HEK293 (cell line): Measurements from ENCODE around the gene USO1.

Experiments used
- PRDM1 ChIP-seq: fragments of 450-650 bp; formaldehyde crosslinking; IDR thresholded peaks from 2 replicates; pipeline ENCODE4; 2016; ENCODE audit warnings: missing biosample characterization, missing genetic modification characterization
- YY1 ChIP-seq: fragments of 450-650 bp; formaldehyde crosslinking; IDR thresholded peaks from 2 replicates; pipeline ENCODE4 v1.5.1; 2018; ENCODE audit warnings: missing biosample characterization, missing genetic modification characterization
- ZBTB8A ChIP-seq: fragments of 450-650 bp; formaldehyde crosslinking; IDR thresholded peaks from 2 replicates; pipeline ENCODE4 v1.5.1; 2016; ENCODE audit warnings: missing biosample characterization, missing genetic modification characterization
- ZFP69B ChIP-seq: fragments of 450-650 bp; formaldehyde crosslinking; IDR thresholded peaks from 2 replicates; pipeline ENCODE4 v1.5.1; 2016; ENCODE audit warnings: missing biosample characterization, missing genetic modification characterization
- ZNF274 ChIP-seq, 2 experiments: fragments of 200-500 bp in 1 of 2; fragments of 450-650 bp in 1 of 2; sonication (Bioruptor generic) in 1 of 2; formaldehyde crosslinking in 1 of 2; IDR thresholded peaks; 2 replicates each; pipeline versions ENCODE4 v1.5.1 to v1.6.1; 2014 to 2016; ENCODE audit warnings: borderline replicate concordance in 1 of 2, inconsistent platforms in 1 of 2, low read length in 1 of 2, missing biosample characterization in 1 of 2, missing genetic modification characterization in 1 of 2
- ZNF433 ChIP-seq: fragments of 450-650 bp; formaldehyde crosslinking; IDR thresholded peaks from 2 replicates; pipeline ENCODE4 v1.5.1; 2016; ENCODE audit warnings: missing biosample characterization, missing genetic modification characterization, low read depth
- ZNF501 ChIP-seq: fragments of 450-650 bp; formaldehyde crosslinking; IDR thresholded peaks from 2 replicates; pipeline ENCODE4 v1.5.1; 2016; ENCODE audit warnings: missing biosample characterization, missing genetic modification characterization
- ZNF670 ChIP-seq: fragments of 450-650 bp; formaldehyde crosslinking; IDR thresholded peaks from 2 replicates; pipeline ENCODE4 v1.5.1; 2016; ENCODE audit warnings: missing biosample characterization, missing genetic modification characterization, low read depth
- ZNF747 ChIP-seq: fragments of 450-650 bp; formaldehyde crosslinking; IDR thresholded peaks from 2 replicates; pipeline ENCODE4 v1.5.1; 2016; ENCODE audit warnings: missing biosample characterization, missing genetic modification characterization
- ZNF830 ChIP-seq: fragments of 450-650 bp; IDR thresholded peaks from 2 replicates; pipeline ENCODE4 v1.5.0; 2018; ENCODE audit warnings: missing biosample characterization, missing genetic modification characterization, low read depth, mild to moderate bottlenecking, moderate library complexity
- TF ChIP-seq, protein P1 (sequence below): fragments of 450-650 bp; formaldehyde crosslinking; IDR thresholded peaks from 2 replicates; pipeline ENCODE4 v1.5.1; 2016; ENCODE audit warnings: missing biosample characterization, missing genetic modification characterization
- TF ChIP-seq, protein P2 (sequence below): fragments of 450-650 bp; formaldehyde crosslinking; IDR thresholded peaks from 2 replicates; pipeline ENCODE4 v1.5.1; 2016; ENCODE audit warnings: missing biosample characterization, missing genetic modification characterization
- TF ChIP-seq, protein P3 (sequence below): IDR thresholded peaks from 2 replicates; pipeline ENCODE4 v1.6.1; 2011; ENCODE audit warnings: mild to moderate bottlenecking, low read depth, low read length, borderline replicate concordance
- TF ChIP-seq, protein P4 (sequence below): fragments of 450-650 bp; formaldehyde crosslinking; IDR thresholded peaks from 2 replicates; pipeline ENCODE4 v1.5.1; 2016; ENCODE audit warnings: missing biosample characterization, missing genetic modification characterization, low read depth

DNA sequence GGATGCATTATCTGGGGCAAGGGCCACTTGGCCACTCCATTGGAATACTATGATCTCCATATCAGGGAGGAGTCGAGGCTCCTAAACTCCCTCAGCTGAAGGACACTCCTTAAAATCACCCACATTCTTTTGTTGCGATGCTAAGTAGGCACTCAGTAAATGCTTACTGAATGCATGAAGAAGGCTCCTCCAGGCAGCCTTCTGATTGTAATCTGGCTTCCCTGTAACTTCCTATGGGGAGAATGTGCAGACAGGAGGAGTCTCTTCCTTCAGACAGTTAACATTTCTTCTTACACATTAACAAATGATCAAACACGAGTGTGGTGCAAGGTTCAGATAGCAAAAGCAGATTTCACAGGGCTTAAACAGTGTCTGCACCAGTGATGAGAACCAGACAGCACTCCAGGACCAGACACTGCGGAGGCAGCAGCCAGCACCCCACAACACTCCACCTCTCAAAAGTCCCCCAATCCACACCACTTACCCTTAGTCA, 21.4 kb upstream of the USO1 start:
- TF ChIP-seq, protein P1, sequence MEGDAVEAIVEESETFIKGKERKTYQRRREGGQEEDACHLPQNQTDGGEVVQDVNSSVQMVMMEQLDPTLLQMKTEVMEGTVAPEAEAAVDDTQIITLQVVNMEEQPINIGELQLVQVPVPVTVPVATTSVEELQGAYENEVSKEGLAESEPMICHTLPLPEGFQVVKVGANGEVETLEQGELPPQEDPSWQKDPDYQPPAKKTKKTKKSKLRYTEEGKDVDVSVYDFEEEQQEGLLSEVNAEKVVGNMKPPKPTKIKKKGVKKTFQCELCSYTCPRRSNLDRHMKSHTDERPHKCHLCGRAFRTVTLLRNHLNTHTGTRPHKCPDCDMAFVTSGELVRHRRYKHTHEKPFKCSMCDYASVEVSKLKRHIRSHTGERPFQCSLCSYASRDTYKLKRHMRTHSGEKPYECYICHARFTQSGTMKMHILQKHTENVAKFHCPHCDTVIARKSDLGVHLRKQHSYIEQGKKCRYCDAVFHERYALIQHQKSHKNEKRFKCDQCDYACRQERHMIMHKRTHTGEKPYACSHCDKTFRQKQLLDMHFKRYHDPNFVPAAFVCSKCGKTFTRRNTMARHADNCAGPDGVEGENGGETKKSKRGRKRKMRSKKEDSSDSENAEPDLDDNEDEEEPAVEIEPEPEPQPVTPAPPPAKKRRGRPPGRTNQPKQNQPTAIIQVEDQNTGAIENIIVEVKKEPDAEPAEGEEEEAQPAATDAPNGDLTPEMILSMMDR = no peak
- TF ChIP-seq, protein P2, sequence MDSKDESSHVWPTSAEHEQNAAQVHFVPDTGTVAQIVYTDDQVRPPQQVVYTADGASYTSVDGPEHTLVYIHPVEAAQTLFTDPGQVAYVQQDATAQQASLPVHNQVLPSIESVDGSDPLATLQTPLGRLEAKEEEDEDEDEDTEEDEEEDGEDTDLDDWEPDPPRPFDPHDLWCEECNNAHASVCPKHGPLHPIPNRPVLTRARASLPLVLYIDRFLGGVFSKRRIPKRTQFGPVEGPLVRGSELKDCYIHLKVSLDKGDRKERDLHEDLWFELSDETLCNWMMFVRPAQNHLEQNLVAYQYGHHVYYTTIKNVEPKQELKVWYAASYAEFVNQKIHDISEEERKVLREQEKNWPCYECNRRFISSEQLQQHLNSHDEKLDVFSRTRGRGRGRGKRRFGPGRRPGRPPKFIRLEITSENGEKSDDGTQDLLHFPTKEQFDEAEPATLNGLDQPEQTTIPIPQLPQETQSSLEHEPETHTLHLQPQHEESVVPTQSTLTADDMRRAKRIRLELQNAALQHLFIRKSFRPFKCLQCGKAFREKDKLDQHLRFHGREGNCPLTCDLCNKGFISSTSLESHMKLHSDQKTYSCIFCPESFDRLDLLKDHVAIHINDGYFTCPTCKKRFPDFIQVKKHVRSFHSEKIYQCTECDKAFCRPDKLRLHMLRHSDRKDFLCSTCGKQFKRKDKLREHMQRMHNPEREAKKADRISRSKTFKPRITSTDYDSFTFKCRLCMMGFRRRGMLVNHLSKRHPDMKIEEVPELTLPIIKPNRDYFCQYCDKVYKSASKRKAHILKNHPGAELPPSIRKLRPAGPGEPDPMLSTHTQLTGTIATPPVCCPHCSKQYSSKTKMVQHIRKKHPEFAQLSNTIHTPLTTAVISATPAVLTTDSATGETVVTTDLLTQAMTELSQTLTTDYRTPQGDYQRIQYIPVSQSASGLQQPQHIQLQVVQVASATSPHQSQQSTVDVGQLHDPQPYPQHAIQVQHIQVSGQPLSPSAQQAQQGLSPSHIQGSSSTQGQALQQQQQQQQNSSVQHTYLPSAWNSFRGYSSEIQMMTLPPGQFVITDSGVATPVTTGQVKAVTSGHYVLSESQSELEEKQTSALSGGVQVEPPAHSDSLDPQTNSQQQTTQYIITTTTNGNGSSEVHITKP = no peak
- TF ChIP-seq ZNF274 (IDR thresholded peaks at IDR 0.05; ENCODE audit: low read length) (no peak), ZNF274 (tag by site-specific recombination; IDR thresholded peaks at IDR 0.05; ENCODE audit: borderline replicate concordance) (no peak), ZFP69B (tag by site-specific recombination) (no peak), PRDM1 (tag by site-specific recombination) (no peak), YY1 (tag by site-specific recombination) (no peak), ZNF830 (tag by site-specific recombination) (no peak), ZNF670 (tag by site-specific recombination) (no peak), ZNF433 (tag by site-specific recombination) (no peak), ZNF501 (tag by site-specific recombination) (no peak), ZBTB8A (tag by site-specific recombination) (no peak), ZNF747 (no peak)
- TF ChIP-seq, protein P3, sequence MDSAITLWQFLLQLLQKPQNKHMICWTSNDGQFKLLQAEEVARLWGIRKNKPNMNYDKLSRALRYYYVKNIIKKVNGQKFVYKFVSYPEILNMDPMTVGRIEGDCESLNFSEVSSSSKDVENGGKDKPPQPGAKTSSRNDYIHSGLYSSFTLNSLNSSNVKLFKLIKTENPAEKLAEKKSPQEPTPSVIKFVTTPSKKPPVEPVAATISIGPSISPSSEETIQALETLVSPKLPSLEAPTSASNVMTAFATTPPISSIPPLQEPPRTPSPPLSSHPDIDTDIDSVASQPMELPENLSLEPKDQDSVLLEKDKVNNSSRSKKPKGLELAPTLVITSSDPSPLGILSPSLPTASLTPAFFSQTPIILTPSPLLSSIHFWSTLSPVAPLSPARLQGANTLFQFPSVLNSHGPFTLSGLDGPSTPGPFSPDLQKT = no peak
- TF ChIP-seq, protein P4, sequence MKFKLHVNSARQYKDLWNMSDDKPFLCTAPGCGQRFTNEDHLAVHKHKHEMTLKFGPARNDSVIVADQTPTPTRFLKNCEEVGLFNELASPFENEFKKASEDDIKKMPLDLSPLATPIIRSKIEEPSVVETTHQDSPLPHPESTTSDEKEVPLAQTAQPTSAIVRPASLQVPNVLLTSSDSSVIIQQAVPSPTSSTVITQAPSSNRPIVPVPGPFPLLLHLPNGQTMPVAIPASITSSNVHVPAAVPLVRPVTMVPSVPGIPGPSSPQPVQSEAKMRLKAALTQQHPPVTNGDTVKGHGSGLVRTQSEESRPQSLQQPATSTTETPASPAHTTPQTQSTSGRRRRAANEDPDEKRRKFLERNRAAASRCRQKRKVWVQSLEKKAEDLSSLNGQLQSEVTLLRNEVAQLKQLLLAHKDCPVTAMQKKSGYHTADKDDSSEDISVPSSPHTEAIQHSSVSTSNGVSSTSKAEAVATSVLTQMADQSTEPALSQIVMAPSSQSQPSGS (tag by site-specific recombination) = no peak
